Measurements from ENCODE around the gene TRAPPC2B.
A peak's percentile ranks its signal among the peaks of the same experiment; 100 is the strongest.

Gene TRAPPC2B

DNA sequence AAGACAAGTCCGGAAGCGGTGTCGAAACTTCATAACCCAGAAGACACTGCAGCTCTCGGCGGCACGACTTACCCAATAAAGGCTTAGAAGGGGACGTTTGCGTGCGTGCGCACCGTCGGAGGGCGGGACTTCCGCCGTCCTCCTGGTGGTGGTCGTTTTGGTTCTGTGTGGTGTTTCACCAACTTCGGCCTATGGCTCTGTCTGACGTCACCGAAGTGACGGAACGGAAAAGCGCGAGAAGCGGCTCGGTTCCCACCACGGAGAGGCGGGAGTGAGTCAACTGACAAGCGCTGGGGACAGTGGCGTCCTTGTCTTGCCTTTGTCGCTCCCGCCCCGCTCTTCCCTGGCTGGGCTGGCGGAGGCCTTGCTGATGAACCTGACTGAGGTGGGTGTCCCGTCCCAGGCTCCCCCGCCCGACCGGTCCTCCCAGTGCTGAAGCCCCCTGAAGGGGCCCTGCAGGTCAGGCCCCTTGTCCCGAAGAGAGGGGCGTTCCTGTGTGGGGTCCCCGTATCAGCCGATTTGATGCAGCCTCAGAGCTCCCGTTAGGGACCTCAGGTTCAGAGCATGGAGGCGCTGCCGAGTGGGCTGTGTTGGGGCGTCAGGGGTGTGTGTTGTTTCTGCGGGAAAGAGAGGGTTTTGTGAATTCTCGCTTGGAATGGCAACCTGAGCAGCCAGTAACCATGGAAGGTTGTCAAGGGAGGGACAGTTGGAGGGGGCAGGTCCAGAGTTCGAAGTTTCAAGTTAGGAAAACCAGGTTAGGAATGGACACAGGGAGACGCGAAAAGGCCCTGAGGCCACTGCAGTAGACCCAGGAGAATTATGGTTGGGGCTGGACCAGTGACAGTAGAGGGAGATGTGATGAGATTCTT, 26.6 kb downstream of the TRAPPC2B start, which contains the start of gene ZNF548:
ZNF548 (plus strand) TSS at position 125 of the 869 bp plus-strand sequence; CDS start at position 371, 246 bp downstream.
- H3K9me3 ChIP-seq: no peaks in the 10 kb centered on the region
- peak; percentile 73; the same call in 1 of the 2 replicates for TF ChIP-seq Cebpa-rat (IDR thresholded peaks at IDR 0.05)
- H3K27me3 ChIP-seq: no peaks in the 10 kb centered on the region
- peaks cover 21% of the 10 kb centered on the region for H3K4me1 ChIP-seq
- H3K4me3 ChIP-seq: peak within 1 kb of the TSS; percentile 90
- H3K36me3 ChIP-seq: peaks cover 22% of the 10 kb centered on the region
- peak within 1 kb of the TSS; percentile 88 for H3K27ac ChIP-seq
- peaks cover 38% of the 10 kb centered on the region for H4K20me1 ChIP-seq
- H3K4me2 ChIP-seq: peak within 1 kb of the TSS; percentile 95
- H3K9ac ChIP-seq: peak within 1 kb of the TSS; percentile 94

DNA sequence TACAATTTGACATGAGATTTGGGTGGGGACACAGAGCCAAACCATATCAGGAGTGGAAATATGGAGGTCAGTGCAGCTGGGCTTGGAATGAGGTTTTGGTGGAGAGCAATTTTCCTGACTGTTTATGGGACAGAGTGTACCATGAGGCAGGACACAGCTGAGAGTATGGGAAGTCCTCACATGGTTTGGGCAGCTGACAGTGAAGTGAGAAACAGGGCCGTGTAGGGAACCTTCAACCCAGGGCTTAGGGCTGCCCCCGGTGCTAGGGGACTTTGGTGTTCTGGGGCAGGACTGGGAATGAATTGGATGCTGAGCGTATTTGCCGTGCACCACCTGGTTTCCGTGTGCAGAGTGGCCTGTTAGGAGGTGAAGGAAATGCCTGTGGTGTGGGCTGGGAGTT, 32.4 kb downstream of the TRAPPC2B start:
- Histone ChIP-seq H3K36me3 (peaks cover 79% of the 10 kb centered on the region), H3K4me1 (peaks cover 11% of the 10 kb centered on the region), H4K20me1 (peaks cover 80% of the 10 kb centered on the region), H3K27me3 (no peaks in the 10 kb centered on the region), H3K27ac (no peak overlapping the region), H3K9ac (no peak overlapping the region), H3K4me3 (no peak overlapping the region), H3K4me2 (no peak overlapping the region), H3K9me3 (peaks cover 27% of the 10 kb centered on the region)
- TF ChIP-seq Cebpa-rat (IDR thresholded peaks at IDR 0.05): no peak

DNA sequence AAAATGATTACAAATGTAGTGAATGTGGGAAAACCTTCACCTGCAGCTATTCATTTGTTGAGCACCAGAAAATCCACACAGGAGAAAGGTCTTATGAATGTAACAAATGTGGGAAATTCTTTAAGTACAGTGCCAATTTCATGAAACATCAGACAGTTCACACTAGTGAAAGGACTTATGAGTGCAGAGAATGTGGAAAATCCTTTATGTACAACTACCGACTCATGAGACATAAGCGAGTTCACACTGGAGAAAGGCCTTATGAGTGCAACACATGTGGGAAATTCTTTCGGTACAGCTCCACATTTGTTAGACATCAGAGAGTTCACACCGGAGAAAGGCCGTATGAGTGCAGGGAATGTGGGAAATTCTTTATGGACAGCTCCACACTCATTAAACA, 35.5 kb downstream of the TRAPPC2B start:
- Histone ChIP-seq H4K20me1 (peaks cover 56% of the 10 kb centered on the region; the same call in 1 of the 2 replicates), H3K27ac (no peak overlapping the region), H3K9me3 (peaks cover 53% of the 10 kb centered on the region), H3K4me2 (no peak overlapping the region), H3K4me3 (no peak overlapping the region), H3K4me1 (no peaks in the 10 kb centered on the region), H3K9ac (no peak overlapping the region), H3K27me3 (no peaks in the 10 kb centered on the region), H3K36me3 (peaks cover 99% of the 10 kb centered on the region)
- TF ChIP-seq Cebpa-rat (IDR thresholded peaks at IDR 0.05): no peak

GRCh38 chr19:57403737-57404563, 40.6 kb downstream of the TRAPPC2B start:
- Histone ChIP-seq H3K27ac (no peak overlapping the region), H3K4me2 (no peak overlapping the region), H3K9me3 (peaks cover 32% of the 10 kb centered on the region), H3K9ac (no peak overlapping the region), H4K20me1 (peaks cover 12% of the 10 kb centered on the region; the same call in 1 of the 2 replicates), H3K27me3 (no peaks in the 10 kb centered on the region), H3K4me3 (no peak overlapping the region), H3K4me1 (no peaks in the 10 kb centered on the region), H3K36me3 (peaks cover 48% of the 10 kb centered on the region)
- no peak for TF ChIP-seq Cebpa-rat (IDR thresholded peaks at IDR 0.05)

GRCh38 chr19:57406516-57407123, 43.3 kb downstream of the TRAPPC2B start:
- peaks cover 4% of the 10 kb centered on the region for H3K4me1 ChIP-seq
- H3K27ac ChIP-seq: no peak overlapping the region
- H3K27me3 ChIP-seq: no peaks in the 10 kb centered on the region
- H3K9ac ChIP-seq: no peak overlapping the region
- no peak overlapping the region for H3K4me2 ChIP-seq
- H3K4me3 ChIP-seq: no peak overlapping the region
- TF ChIP-seq Cebpa-rat (IDR thresholded peaks at IDR 0.05): peak; percentile 37; the same call in 1 of the 2 replicates
- H4K20me1 ChIP-seq: peaks cover 5% of the 10 kb centered on the region; the same call in 1 of the 2 replicates
- H3K36me3 ChIP-seq: peaks cover 23% of the 10 kb centered on the region
- peaks cover 22% of the 10 kb centered on the region for H3K9me3 ChIP-seq

GRCh38 chr19:57410877-57411671, 47.7 kb downstream of the TRAPPC2B start, which contains the start of gene ZNF17:
ZNF17 (plus strand) TSS chr19:57411161; CDS start chr19:57413616, 2,455 bp downstream.
- Histone ChIP-seq H3K4me2 (peak within 1 kb of the TSS; percentile 96), H3K4me3 (peak within 1 kb of the TSS; percentile 89), H4K20me1 (peaks cover 25% of the 10 kb centered on the region; the same call in 1 of the 2 replicates), H3K36me3 (peaks cover 28% of the 10 kb centered on the region), H3K9me3 (no peaks in the 10 kb centered on the region), H3K9ac (peak within 1 kb of the TSS; percentile 86), H3K27me3 (no peaks in the 10 kb centered on the region), H3K27ac (peak within 1 kb of the TSS; percentile 66), H3K4me1 (peaks cover 15% of the 10 kb centered on the region)
- TF ChIP-seq Cebpa-rat (IDR thresholded peaks at IDR 0.05): no peak

All from BLaER1 (cell line).